NCI-H2227 treated with DMSO at 0.1 percent for 48 hours (cell line): ENCODE results near the gene KCTD1.
"Not testable (repeated sequence)": the region's sequence is repeated elsewhere in the genome, so short reads cannot be mapped to it uniquely, and the experiment has no call there.

Source experiments
- DNase-seq: peaks from one replicate; lab custom pipeline; 2025; lab: John Stamatoyannopoulos, UW

The KCTD1 gene

GRCh38 chr18:26457611-26458353 lies 90.6 kb downstream of the KCTD1 start:
- no peak for DNase-seq

DNA sequence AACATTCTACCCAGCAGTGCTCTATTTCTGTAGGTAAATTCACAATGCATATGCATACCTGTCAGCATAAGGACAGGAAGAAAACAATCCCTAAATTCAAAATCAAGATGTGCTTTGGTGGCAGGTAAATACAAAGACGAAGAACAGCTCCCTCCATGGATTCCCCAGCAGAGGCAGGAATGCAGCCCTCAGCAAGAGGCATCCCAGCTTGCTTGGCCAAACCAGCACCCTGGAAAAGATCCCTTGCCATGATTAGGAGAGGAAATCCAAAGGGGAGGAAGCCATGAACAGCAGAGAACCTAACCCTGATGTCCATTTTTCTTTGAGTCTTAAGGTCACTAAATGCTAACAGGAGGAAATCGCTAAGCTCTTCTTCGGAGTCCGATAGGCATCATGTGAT lies 91.2 kb downstream of the KCTD1 start:
- no peak for DNase-seq

DNA sequence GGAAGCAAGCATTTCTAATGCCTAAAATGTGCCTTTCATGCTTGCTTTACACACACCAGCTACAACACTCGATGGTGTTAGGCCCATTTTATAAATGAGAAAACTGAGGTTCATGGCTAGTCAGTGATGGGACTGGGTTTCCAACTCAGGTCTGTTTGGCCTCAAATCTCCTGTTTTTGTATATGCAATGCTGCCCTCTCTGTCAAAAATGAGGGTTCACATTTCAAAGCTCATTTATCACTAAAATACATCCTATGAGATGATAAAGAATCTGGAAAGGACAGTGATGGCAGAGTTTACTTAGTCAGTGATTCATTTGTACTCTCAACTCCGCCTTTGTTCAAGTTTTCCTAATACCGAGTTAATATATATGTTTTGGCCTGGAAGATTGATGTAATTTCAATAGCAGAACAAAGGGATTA lies 92.3 kb downstream of the KCTD1 start:
- DNase-seq, result no peak

DNA sequence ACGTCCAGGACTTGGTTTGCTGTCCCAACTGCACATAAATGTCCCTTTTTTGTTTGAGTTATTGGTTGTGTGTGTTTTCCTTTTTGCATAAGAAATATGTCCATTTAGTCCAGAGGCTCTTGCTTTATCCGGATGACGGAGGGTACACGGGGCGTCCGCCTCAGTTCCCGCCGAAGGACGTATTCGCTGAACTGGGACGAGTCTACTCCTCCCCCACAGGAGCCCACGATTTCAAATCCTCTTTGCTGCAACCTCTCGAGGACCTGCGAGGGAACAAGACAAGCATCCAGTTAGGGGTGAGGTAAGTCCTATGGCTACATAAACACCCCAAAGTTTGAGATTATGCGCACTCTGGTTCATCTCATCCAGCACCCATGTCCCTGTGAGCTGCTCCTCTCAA lies 92.7 kb downstream of the KCTD1 start:
- DNase-seq, result no peak

- DNase-seq, result no peak
These were observed 93.7 kb downstream of the KCTD1 start for GRCh38 chr18:26454616-26455015.

DNA sequence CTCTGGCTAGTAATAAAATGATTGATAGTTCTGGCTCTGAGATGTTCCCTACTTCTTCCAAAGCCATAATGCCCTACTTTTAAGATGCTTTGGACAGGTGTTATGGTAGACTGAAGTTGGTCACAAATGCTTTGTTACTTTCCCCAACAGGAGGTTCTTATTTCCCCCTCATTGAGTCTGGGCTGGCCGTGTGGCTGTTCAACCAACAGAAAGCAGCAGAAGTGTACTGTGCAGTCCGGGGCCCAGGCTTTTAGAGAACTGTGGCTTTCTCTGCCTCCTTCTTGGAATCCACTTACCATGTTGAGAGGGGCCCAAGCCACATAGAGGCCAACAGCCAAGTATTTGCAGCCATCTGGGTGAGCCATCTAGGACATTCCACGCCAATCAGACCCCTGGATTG lies 94.2 kb downstream of the KCTD1 start:
- DNase-seq, result no peak

- peak; percentile 50 for DNase-seq
These were observed 94.9 kb downstream of the KCTD1 start for GRCh38 chr18:26453386-26453901.

- no peak for DNase-seq
These were observed 97.2 kb downstream of the KCTD1 start for GRCh38 chr18:26450989-26451682.

- no peak for DNase-seq
These were observed 99.6 kb downstream of the KCTD1 start for GRCh38 chr18:26448714-26449159.

GRCh38 chr18:26443853-26444252 lies 104.5 kb downstream of the KCTD1 start:
- DNase-seq, result no peak

- DNase-seq, result no peak
These were observed 106.2 kb downstream of the KCTD1 start for GRCh38 chr18:26442126-26442525.

- DNase-seq, result no peak
These were observed 107.7 kb downstream of the KCTD1 start for GRCh38 chr18:26440644-26441043.

GRCh38 chr18:26439537-26439936 lies 108.8 kb downstream of the KCTD1 start:
- no peak for DNase-seq

DNA sequence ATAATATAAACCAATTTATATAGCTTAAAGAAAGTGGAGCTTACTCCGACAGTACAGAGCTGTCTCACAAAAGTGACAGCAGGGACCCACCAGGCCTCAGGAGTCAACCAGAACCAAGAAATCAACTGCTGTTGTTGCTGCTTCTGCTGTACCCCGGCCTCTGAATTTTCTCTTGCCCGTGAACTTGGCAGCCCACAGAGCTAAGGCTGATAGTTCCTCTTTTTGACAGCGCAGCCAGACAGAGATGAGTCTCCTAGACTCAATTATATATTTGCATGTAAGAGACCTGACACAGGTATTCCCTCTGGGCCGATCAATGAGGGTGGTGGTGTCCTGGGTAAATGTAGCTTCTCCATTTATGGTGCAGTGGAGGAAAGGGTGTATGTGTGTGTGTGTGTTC lies 109.4 kb downstream of the KCTD1 start:
- no peak for DNase-seq

GRCh38 chr18:26437634-26438033 lies 110.7 kb downstream of the KCTD1 start:
- DNase-seq, result not testable (repeated sequence)

- DNase-seq, result no peak
These were observed 111.9 kb downstream of the KCTD1 start for GRCh38 chr18:26436176-26437051.

- DNase-seq, result no peak
These were observed 112.8 kb downstream of the KCTD1 start for GRCh38 chr18:26435415-26436095.

DNA sequence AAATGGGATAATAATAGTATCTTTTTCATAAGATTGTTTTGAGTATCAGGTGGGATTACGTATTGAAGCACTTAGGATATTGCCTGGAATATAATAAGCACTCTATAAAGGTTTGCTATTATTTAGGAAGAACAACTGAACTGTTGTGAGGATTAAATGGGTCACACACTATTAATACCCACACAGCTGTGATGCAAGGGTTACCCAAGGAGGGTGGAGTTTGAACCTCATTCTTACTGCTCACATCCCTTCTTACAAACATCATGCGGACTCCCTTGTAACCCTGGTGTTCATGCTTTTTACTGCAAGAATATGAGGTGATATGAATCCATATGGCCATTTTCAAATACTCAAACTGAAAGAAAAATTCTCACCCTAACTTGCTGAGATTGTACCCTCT lies 113.5 kb downstream of the KCTD1 start:
- DNase-seq, result no peak

DNA sequence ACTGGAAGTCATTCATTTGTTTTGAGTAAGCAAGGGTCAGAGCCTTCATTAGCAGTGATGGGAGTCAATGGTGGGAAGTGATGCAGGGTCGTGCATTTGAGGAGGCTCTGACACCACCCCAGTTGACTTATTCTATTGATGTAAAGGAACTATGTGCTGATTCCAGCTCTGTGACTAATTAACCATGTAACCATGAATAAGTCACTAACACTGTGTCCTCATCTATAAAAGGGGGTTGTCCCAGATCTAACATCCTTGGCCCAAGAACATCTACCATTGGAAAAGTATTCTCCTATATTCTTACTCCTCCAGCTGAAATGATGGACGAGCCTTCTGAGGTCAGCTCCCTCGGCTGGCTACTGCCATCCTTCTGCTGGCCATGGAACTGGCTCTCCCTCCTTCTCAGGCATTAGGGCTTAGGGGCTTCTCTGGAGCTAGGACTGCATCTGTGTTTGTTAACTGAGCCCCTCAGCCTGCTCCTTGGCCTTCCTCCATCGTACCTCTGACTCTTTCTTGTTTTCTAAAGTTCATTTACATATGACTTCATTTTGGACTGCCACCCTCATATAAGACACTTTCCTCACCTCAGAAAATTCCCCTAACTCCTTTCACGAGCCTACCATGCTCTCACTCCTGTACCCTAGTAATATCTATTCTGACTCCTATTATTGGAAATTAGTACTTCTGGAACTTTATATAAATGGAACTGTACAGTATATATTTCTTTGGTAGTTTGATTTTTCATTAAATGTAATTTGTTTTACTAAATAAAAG lies 115.5 kb downstream of the KCTD1 start:
- DNase-seq, result no peak

DNA sequence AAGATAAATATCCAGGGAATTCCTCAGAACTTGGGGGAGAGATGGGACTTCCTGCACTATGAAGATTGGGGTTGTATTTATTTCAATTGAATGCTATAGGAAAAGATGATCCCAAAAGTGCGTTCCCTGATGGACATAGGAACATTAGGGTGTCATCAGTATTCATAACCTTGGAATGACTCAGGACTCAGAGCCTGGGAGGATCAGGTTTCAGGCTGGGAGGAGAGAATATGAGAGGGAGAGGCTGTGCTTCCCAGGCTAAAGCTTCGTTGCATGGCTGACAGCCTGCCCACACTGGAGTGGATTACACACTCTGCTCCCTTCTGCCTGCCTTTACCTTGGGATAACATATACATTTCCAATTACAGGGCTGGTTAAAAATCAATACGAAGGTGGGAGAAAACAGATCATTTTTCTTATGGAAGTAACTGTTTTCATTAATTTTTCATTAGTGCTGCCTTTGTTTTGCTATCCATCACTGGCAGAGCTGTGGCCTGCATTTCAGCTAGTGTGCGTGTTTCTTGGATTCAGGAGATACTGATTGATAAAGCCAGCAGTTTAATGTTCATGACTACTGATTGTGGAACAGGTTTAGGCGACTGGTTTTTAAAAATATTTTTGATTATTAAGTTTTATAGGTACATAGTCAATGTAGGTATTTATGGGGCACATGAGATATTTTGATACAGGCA lies 118.7 kb downstream of the KCTD1 start:
- no peak for DNase-seq
